CD8-positive, alpha-beta memory T cell (primary cell): ENCODE measurements around the gene PRR7. TPM values are rescaled to one million over a fixed set of nuclear protein-coding genes. Genes with fewer than 3 reads are reported as not detected.

Experiments
- CTCF ChIA-PET: fragments of 350-600 bp; sonication (Branson Sonifier 250); formaldehyde crosslinking; loops from one replicate; lab custom pipeline; 2021; ENCODE audit warnings: antibody characterized with exemption; lab: Charles Lee
- POLR2A ChIA-PET: fragments of 350-600 bp; sonication (Branson Sonifier 250); formaldehyde crosslinking; loops from one replicate; lab custom pipeline; 2021; ENCODE audit warnings: antibody characterized with exemption; lab: Charles Lee
- DNase-seq, 5 donors: peaks; one replicate each; pipeline versions ENCODE4 v3.0.0 to v3.0.0-alpha.2; 2020 to 2022; ENCODE audit warnings: mixed read lengths in 1 of 5
- H3K27ac ChIP-seq: one replicate; pipeline ENCODE4 v1.7.0; 2013; ENCODE audit warnings: low read depth, mild to moderate bottlenecking, low read length, moderate library complexity
- H3K27me3 ChIP-seq: 2 replicates; pipeline ENCODE4 v1.7.0; 2013; ENCODE audit warnings: low read length, mild to moderate bottlenecking; ENCODE audit not compliant: insufficient read depth, poor library complexity, severe bottlenecking
- H3K36me3 ChIP-seq: 2 replicates; pipeline ENCODE4 v1.7.0; 2013; ENCODE audit warnings: mild to moderate bottlenecking, low read length, moderate library complexity; ENCODE audit not compliant: insufficient read depth
- H3K4me1 ChIP-seq: 2 replicates; pipeline ENCODE4 v1.7.0; 2013; ENCODE audit warnings: mild to moderate bottlenecking, low read length, moderate library complexity; ENCODE audit not compliant: insufficient read depth
- H3K4me3 ChIP-seq: 2 replicates; pipeline ENCODE4 v1.7.0; 2013; ENCODE audit warnings: mild to moderate bottlenecking, low read length
- H3K9me3 ChIP-seq: 2 replicates; pipeline ENCODE4 v1.7.0; 2013; ENCODE audit warnings: mild to moderate bottlenecking, low read length
- H3K27ac Mint-ChIP-seq, 8 donors: one replicate each; pipeline ENCODE4 v1.8.0; 2020 to 2021; ENCODE audit warnings: mixed read lengths in 8 of 8, mild to moderate bottlenecking in 6 of 8, inconsistent platforms in 3 of 8, moderate library complexity in 3 of 8
- H3K27me3 Mint-ChIP-seq, 2 donors: one replicate each; pipeline ENCODE4 v1.8.0; 2020 to 2021; ENCODE audit warnings: mixed read lengths in 2 of 2, mild to moderate bottlenecking in 1 of 2, moderate library complexity in 1 of 2
- H3K36me3 Mint-ChIP-seq, 3 donors: one replicate each; pipeline ENCODE4 v1.8.0; 2020 to 2021; ENCODE audit warnings: mixed read lengths in 3 of 3, inconsistent platforms in 1 of 3, mild to moderate bottlenecking in 1 of 3
- H3K4me1 Mint-ChIP-seq, 3 donors: one replicate each; pipeline ENCODE4 v1.8.0; 2020 to 2021; ENCODE audit warnings: mixed read lengths in 3 of 3, inconsistent platforms in 1 of 3, mild to moderate bottlenecking in 1 of 3
- H3K4me3 Mint-ChIP-seq, 7 donors: one replicate each; pipeline ENCODE4 v1.8.0; 2020 to 2021; ENCODE audit warnings: mixed read lengths in 7 of 7, mild to moderate bottlenecking in 6 of 7, moderate library complexity in 4 of 7, inconsistent platforms in 2 of 7
- H3K9me3 Mint-ChIP-seq, 5 donors: one replicate each; pipeline ENCODE4 v1.8.0; 2020 to 2022; ENCODE audit warnings: mixed read lengths in 5 of 5, mild to moderate bottlenecking in 3 of 5, moderate library complexity in 2 of 5, inconsistent platforms in 1 of 5
- polyA plus RNA-seq: library from polyadenylated mRNA; unstranded; fragments of 300-500 nt; fragmentation: Illumina TruSeq; gene quantifications from one replicate; pipeline ENCODE4 v1.2.3, GENCODE V29; 2021
- total RNA-seq, 2 experiments: library from RNA; stranded (reverse); gene quantifications; one replicate each; pipeline ENCODE4 v1.2.3, GENCODE V29; 2021

The PRR7 gene
- total and polyA plus RNA-seq, 3 experiments from 2014 or later = 14.7 to 22.1 (median 15.3) TPM

- Histone ChIP-seq H3K9me3 (no peaks in the 10 kb centered on the region), H3K4me3 (no peak overlapping the region), H3K27ac (no peak overlapping the region), H3K36me3 (no peaks in the 10 kb centered on the region), H3K27me3 (no peaks in the 10 kb centered on the region), H3K4me1 (no peaks in the 10 kb centered on the region)
- DNase-seq = no peak
- no peaks in the 10 kb centered on the region for H3K4me1 Mint-ChIP-seq
- H3K9me3 Mint-ChIP-seq = no peaks in the 10 kb centered on the region
- ChIA-PET CTCF (no interaction called here), POLR2A (interaction anchor here (0.7 to 1.2 kb wide), 2 partner anchors 15 to 31 kb away, joined by 3 to 14 read pairs; no protein-coding TSS in a partner anchor)
- H3K27me3 Mint-ChIP-seq = no peaks in the 10 kb centered on the region
- H3K27ac Mint-ChIP-seq = no peak overlapping the region
- H3K36me3 Mint-ChIP-seq = peaks cover 0 to 19% (median 0%) of the 10 kb centered on the region in 3 donors
- H3K4me3 Mint-ChIP-seq = no peak overlapping the region
These were observed 39.6 kb downstream of the PRR7 start for GRCh38 chr5:177486256-177486655.

- no peaks in the 10 kb centered on the region for H3K4me1 Mint-ChIP-seq
- H3K4me3 ChIP-seq = no peak overlapping the region
- POLR2A ChIA-PET = no interaction called here
- H3K27me3 Mint-ChIP-seq = no peaks in the 10 kb centered on the region
- H3K9me3 Mint-ChIP-seq = no peaks in the 10 kb centered on the region
- H3K4me1 ChIP-seq = no peaks in the 10 kb centered on the region
- no peaks in the 10 kb centered on the region for H3K36me3 ChIP-seq
- H3K36me3 Mint-ChIP-seq = peaks cover 0 to 19% (median 0%) of the 10 kb centered on the region in 3 donors
- H3K4me3 Mint-ChIP-seq = no peak overlapping the region
- H3K27me3 ChIP-seq = no peaks in the 10 kb centered on the region
- no peak overlapping the region for H3K27ac Mint-ChIP-seq
- CTCF ChIA-PET = interaction anchor here (0.6 to 1.3 kb wide), 2 partner anchors 15 to 38 kb away, joined by 3 read pairs; no protein-coding TSS in a partner anchor
- H3K27ac ChIP-seq = no peak overlapping the region
- no peak for DNase-seq
- no peaks in the 10 kb centered on the region for H3K9me3 ChIP-seq
These were observed 40.5 kb downstream of the PRR7 start for GRCh38 chr5:177487144-177487543.

GRCh38 chr5:177487975-177488374, 41.4 kb downstream of the PRR7 start:
- no peak overlapping the region for H3K27ac Mint-ChIP-seq
- H3K4me1 ChIP-seq = no peaks in the 10 kb centered on the region
- H3K9me3 Mint-ChIP-seq = no peaks in the 10 kb centered on the region
- no peaks in the 10 kb centered on the region for H3K27me3 Mint-ChIP-seq
- no peak for DNase-seq
- no peaks in the 10 kb centered on the region for H3K27me3 ChIP-seq
- no peak overlapping the region for H3K4me3 ChIP-seq
- H3K4me3 Mint-ChIP-seq = no peak overlapping the region
- peaks cover 0 to 2% (median 0%) of the 10 kb centered on the region in 3 donors for H3K4me1 Mint-ChIP-seq
- no peak overlapping the region for H3K27ac ChIP-seq
- H3K36me3 Mint-ChIP-seq = peaks cover 0 to 25% (median 4%) of the 10 kb centered on the region in 3 donors
- POLR2A ChIA-PET = interaction anchor here (1.1 kb wide), 1 partner anchor 9 kb away, joined by 4 read pairs; the partner anchor contains the start of gene PDLIM7
- no peaks in the 10 kb centered on the region for H3K9me3 ChIP-seq
- no peaks in the 10 kb centered on the region for H3K36me3 ChIP-seq
- CTCF ChIA-PET = interaction anchor here (1.3 to 1.6 kb wide), 2 partner anchors 14 to 32 kb away, joined by 3 to 10 read pairs; no protein-coding TSS in a partner anchor

GRCh38 chr5:177489119-177489716, 42.6 kb downstream of the PRR7 start:
- H3K9me3 Mint-ChIP-seq = no peaks in the 10 kb centered on the region
- Histone ChIP-seq H3K27me3 (no peaks in the 10 kb centered on the region), H3K36me3 (no peaks in the 10 kb centered on the region), H3K27ac (no peak overlapping the region), H3K4me3 (no peak overlapping the region), H3K4me1 (no peaks in the 10 kb centered on the region), H3K9me3 (no peaks in the 10 kb centered on the region)
- H3K27me3 Mint-ChIP-seq = no peaks in the 10 kb centered on the region
- peaks cover 0 to 26% (median 4%) of the 10 kb centered on the region in 3 donors for H3K36me3 Mint-ChIP-seq
- H3K27ac Mint-ChIP-seq = no peak overlapping the region
- no peak overlapping the region for H3K4me3 Mint-ChIP-seq
- no peak for DNase-seq
- CTCF ChIA-PET = interaction anchor here (1.6 to 2.2 kb wide), 4 partner anchors 11 to 34 kb away, joined by 4 to 10 read pairs (median 6); no protein-coding TSS in a partner anchor
- POLR2A ChIA-PET = interaction anchor here (1.1 kb wide), 1 partner anchor 8 kb away, joined by 4 read pairs; the partner anchor contains the start of gene PDLIM7
- peaks cover 0 to 8% (median 2%) of the 10 kb centered on the region in 3 donors for H3K4me1 Mint-ChIP-seq

DNA sequence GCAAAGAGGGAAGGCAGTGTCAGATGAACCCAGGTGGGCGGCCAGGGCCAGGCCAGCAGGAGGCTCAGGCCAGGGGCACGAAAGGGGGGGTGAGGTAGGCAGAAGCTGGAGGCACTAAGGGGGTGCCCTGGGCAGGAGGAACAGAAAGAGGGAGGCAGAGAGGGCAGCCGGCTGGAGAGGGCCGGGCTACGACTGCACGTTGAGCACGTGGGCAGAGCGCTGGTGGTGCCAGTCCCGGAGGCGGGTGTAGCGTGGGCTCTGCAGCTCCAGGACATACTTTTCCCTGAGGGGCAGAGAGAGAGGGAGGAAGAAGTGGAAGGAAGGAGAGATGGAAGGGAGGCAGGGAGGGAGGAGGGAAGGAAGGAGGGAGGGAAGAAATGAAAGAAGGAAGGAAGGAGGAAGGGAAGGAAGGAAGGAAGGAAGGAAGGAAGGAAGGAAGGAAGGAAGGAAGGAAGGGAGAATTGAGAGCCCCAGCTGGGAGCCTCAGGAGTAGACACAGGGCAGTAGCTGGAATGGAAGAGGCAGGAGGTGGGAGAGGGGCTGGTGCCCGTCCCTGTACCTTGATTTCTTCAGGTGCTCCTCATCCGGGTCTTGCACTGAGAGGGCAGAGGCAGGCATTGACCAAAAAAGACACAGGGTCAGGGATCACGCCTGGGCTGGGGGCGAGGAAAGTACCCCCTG, 43.8 kb downstream of the PRR7 start:
- Mint-ChIP-seq H3K9me3 (no peaks in the 10 kb centered on the region), H3K4me3 (no peak overlapping the region), H3K4me1 (peaks cover 0 to 13% (median 2%) of the 10 kb centered on the region in 3 donors), H3K27ac (peak overlapping the region in 1 of 8 donors; percentile 33), H3K27me3 (no peaks in the 10 kb centered on the region), H3K36me3 (peaks cover 0 to 26% (median 4%) of the 10 kb centered on the region in 3 donors)
- ChIA-PET CTCF (interaction anchor here (1.0 to 2.2 kb wide), 5 partner anchors 9 to 101 kb away, joined by 3 to 7 read pairs (median 4); no protein-coding TSS in a partner anchor), POLR2A (no interaction called here)
- Histone ChIP-seq H3K4me1 (no peaks in the 10 kb centered on the region), H3K27me3 (no peaks in the 10 kb centered on the region), H3K4me3 (no peak overlapping the region), H3K9me3 (no peaks in the 10 kb centered on the region), H3K36me3 (no peaks in the 10 kb centered on the region), H3K27ac (no peak overlapping the region)
- no peak for DNase-seq

DNA sequence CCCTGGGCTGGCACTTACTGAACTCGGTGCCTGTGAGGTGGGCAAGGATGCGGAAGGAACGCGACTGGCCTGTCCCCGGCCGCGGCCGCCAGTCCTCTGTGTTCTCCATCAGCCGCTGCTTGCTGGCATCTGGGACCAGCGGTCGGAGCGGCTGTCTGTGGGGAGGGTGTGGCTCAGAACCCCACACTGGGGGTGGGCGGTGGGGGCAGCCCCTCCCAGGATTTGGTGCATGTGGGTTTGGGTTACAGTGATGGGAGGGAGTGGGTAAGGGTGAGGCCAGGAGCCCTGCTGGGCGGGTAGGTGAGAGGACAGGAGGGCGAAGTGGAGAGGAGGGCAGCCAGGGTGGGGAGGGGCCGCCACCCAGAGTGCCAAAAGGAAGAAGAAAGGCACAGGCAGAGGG, 44.4 kb downstream of the PRR7 start:
- H3K9me3 Mint-ChIP-seq = no peaks in the 10 kb centered on the region
- no peak overlapping the region for H3K4me3 Mint-ChIP-seq
- Histone ChIP-seq H3K9me3 (no peaks in the 10 kb centered on the region), H3K27me3 (no peaks in the 10 kb centered on the region), H3K27ac (no peak overlapping the region), H3K4me1 (peaks cover 2% of the 10 kb centered on the region), H3K4me3 (no peak overlapping the region), H3K36me3 (no peaks in the 10 kb centered on the region)
- CTCF ChIA-PET = interaction anchor here (1.3 to 2.2 kb wide), 3 partner anchors 13 to 102 kb away, joined by 3 to 7 read pairs (median 4); no protein-coding TSS in a partner anchor
- POLR2A ChIA-PET = no interaction called here
- H3K36me3 Mint-ChIP-seq = peaks cover 0 to 25% (median 4%) of the 10 kb centered on the region in 3 donors
- DNase-seq = no peak
- H3K27ac Mint-ChIP-seq = no peak overlapping the region
- H3K4me1 Mint-ChIP-seq = peaks cover 0 to 18% (median 3%) of the 10 kb centered on the region in 3 donors
- no peaks in the 10 kb centered on the region for H3K27me3 Mint-ChIP-seq

DNA sequence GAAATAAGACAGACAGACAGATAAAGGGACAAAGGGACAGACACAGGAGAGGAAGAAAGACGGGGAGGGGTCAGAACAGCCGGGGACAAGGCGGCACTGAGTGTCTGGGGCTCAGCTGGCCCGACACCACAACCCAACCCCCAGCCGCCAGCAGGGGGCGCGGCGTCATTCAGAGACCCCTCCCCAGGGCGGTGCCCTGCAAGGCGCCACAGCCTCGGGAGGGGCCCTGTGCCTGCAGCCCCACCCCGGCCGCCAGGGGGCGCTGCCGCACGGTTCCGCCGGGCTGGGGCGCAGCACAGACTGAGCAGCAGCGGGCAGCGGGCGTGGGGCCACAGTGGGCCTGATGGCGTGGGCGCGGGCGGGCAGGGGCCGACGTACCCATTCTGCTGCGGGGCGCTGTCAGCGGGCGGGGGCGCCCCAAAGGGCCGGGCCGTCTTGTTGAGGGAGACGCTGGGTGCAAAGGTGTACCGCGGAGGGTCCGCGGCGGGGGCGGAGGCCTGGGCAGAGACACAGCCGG, 44.9 kb downstream of the PRR7 start:
- no peak for DNase-seq
- Mint-ChIP-seq H3K4me1 (peaks cover 0 to 23% (median 7%) of the 10 kb centered on the region in 3 donors), H3K4me3 (peak overlapping the region in 1 of 7 donors; percentile 54), H3K27ac (no peak overlapping the region), H3K9me3 (no peaks in the 10 kb centered on the region), H3K36me3 (peaks cover 0 to 25% (median 4%) of the 10 kb centered on the region in 3 donors), H3K27me3 (no peaks in the 10 kb centered on the region)
- no peak overlapping the region for H3K27ac ChIP-seq
- no peaks in the 10 kb centered on the region for H3K9me3 ChIP-seq
- no peaks in the 10 kb centered on the region for H3K36me3 ChIP-seq
- ChIA-PET POLR2A (no interaction called here), CTCF (interaction anchor here (1.3 to 2.1 kb wide), 2 partner anchors 10 to 102 kb away, joined by 3 to 16 read pairs; no protein-coding TSS in a partner anchor)
- peaks cover 6% of the 10 kb centered on the region for H3K4me1 ChIP-seq
- no peak overlapping the region for H3K4me3 ChIP-seq
- H3K27me3 ChIP-seq = no peaks in the 10 kb centered on the region
